ENCODE measurements around the gene RBFOX2. TPM values are rescaled to one million over a fixed set of nuclear protein-coding genes. Genes with fewer than 3 reads are reported as not detected.
"Not testable (repeated sequence)": the region's sequence is repeated elsewhere in the genome, so short reads cannot be mapped to it uniquely, and the experiment has no call there.

RBFOX2 gene
- total RNA-seq, 1 donor from 2014 or later: 147 TPM

DNA sequence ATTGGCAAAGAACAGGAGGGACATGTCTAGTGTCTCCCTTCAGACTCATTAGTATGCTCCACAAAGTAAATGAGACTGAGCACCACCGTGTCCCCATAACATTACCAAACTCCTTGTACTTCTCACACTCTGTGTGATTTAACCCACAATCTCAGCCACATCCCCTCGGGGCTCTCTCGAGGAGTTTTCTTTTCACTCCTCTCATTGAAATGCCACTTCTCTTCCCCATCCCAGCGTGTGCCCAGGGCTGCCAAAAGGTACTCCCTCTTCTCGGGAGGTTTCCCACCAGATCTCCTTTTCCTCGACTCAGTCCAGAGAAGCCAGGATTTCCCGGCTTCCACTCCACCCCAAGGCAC is 1.1 kb downstream of the RBFOX2 start:
- peak overlapping the region; percentile 95 for H3K27ac Mint-ChIP-seq (ENCODE audit: unreplicated experiment)
- peaks cover 2% of the 10 kb centered on the region for H3K36me3 Mint-ChIP-seq (ENCODE audit: low read depth)
- H3K4me1 Mint-ChIP-seq (ENCODE audit: low read depth): peaks cover 44% of the 10 kb centered on the region
- no peaks in the 10 kb centered on the region for H3K27me3 Mint-ChIP-seq (ENCODE audit: low read depth)
- no peak for DNase-seq (ENCODE audit: low spot score)
- no peaks in the 10 kb centered on the region for H3K9me3 Mint-ChIP-seq (ENCODE audit: low read depth)
- peak overlapping the region; percentile 88 for H3K4me3 Mint-ChIP-seq (ENCODE audit: unreplicated experiment)
- TF ChIP-seq, protein P1, sequence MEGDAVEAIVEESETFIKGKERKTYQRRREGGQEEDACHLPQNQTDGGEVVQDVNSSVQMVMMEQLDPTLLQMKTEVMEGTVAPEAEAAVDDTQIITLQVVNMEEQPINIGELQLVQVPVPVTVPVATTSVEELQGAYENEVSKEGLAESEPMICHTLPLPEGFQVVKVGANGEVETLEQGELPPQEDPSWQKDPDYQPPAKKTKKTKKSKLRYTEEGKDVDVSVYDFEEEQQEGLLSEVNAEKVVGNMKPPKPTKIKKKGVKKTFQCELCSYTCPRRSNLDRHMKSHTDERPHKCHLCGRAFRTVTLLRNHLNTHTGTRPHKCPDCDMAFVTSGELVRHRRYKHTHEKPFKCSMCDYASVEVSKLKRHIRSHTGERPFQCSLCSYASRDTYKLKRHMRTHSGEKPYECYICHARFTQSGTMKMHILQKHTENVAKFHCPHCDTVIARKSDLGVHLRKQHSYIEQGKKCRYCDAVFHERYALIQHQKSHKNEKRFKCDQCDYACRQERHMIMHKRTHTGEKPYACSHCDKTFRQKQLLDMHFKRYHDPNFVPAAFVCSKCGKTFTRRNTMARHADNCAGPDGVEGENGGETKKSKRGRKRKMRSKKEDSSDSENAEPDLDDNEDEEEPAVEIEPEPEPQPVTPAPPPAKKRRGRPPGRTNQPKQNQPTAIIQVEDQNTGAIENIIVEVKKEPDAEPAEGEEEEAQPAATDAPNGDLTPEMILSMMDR (IDR thresholded peaks at IDR 0.05): no peak

DNA sequence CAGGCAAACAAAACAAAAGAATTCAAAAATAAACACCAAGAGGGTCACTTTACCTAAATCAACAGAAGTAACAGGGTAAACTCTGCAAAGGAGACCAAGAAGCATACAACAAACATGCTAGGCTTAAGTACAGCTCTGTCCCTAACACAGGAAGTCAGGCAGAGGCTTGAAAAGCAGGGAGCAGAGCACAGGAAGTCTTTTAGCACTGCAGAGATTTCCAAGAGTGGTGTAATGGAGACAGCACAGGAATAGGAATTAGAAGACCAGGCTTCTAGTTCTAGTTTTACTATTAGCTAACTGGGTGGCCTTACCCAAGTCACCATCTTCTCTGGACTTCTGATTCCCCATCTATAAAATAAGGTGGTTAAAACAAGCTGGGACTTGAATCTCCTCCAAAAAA is 1.9 kb downstream of the RBFOX2 start:
- Mint-ChIP-seq H3K27me3 (ENCODE audit: low read depth) (no peaks in the 10 kb centered on the region), H3K36me3 (ENCODE audit: low read depth) (peaks cover 2% of the 10 kb centered on the region), H3K27ac (ENCODE audit: unreplicated experiment) (peak overlapping the region; percentile 95), H3K4me3 (ENCODE audit: unreplicated experiment) (peak overlapping the region; percentile 88), H3K4me1 (ENCODE audit: low read depth) (peaks cover 52% of the 10 kb centered on the region), H3K9me3 (ENCODE audit: low read depth) (no peaks in the 10 kb centered on the region)
- TF ChIP-seq, protein P1 (IDR thresholded peaks at IDR 0.05): no peak
- no peak for DNase-seq (ENCODE audit: low spot score)

DNA sequence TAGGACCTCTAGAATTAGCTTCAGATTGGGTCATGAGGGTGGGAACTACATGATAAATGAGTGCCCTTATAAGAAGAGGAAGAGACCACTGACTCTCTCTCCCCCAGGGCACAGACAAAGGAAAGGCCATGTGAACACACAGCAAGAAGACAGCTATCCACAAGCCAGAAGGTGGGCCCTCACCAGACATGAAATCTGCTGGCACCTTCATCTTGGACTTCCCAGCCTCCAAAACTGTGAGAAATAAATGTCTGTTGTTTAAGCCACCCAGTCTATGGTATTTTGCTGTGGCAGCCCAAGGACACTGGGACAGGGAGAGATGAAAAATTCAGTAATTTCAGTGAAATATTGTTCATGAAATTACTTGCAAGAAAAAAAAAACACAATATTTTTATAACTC is 5.9 kb downstream of the RBFOX2 start:
- Mint-ChIP-seq H3K36me3 (ENCODE audit: low read depth) (peaks cover 5% of the 10 kb centered on the region), H3K27ac (ENCODE audit: unreplicated experiment) (peak overlapping the region; percentile 64), H3K4me1 (ENCODE audit: low read depth) (peaks cover 63% of the 10 kb centered on the region)

DNA sequence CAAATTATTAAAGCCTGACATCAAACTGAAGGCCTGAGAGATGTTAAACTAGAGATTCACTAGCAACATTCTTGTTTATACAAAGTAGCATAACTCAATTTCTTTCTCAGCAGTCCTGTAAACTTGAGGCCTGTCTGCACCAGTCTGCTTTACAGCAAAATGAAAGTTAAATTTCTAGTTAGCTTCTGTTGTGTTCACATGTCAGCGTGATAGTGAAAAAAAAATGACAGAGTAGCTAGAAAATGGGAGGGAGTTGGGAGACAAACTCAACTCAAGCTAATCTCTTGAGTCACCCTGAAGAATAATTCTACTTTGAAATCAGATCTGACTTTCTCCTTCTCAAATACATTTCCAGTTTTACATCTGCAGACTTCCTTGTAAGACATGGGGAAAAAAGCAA is 6.5 kb downstream of the RBFOX2 start:
- H3K4me3 Mint-ChIP-seq (ENCODE audit: unreplicated experiment): no peak overlapping the region
- no peaks in the 10 kb centered on the region for H3K9me3 Mint-ChIP-seq (ENCODE audit: low read depth)
- peaks cover 5% of the 10 kb centered on the region for H3K36me3 Mint-ChIP-seq (ENCODE audit: low read depth)
- no peak for DNase-seq (ENCODE audit: low spot score)
- H3K4me1 Mint-ChIP-seq (ENCODE audit: low read depth): peaks cover 62% of the 10 kb centered on the region
- H3K27me3 Mint-ChIP-seq (ENCODE audit: low read depth): no peaks in the 10 kb centered on the region
- TF ChIP-seq, protein P1 (IDR thresholded peaks at IDR 0.05): no peak
- peak overlapping the region; percentile 64 for H3K27ac Mint-ChIP-seq (ENCODE audit: unreplicated experiment)

More for the DNA sequence above, 5.9 kb downstream of the RBFOX2 start:
- TF ChIP-seq, protein P1 (IDR thresholded peaks at IDR 0.05): no peak
- Mint-ChIP-seq H3K4me3 (ENCODE audit: unreplicated experiment) (no peak overlapping the region), H3K27me3 (ENCODE audit: low read depth) (no peaks in the 10 kb centered on the region), H3K9me3 (ENCODE audit: low read depth) (no peaks in the 10 kb centered on the region)
- no peak for DNase-seq (ENCODE audit: low spot score)

- TF ChIP-seq, protein P1 (IDR thresholded peaks at IDR 0.05): no peak
- peaks cover 5% of the 10 kb centered on the region for H3K36me3 Mint-ChIP-seq (ENCODE audit: low read depth)
- H3K4me3 Mint-ChIP-seq (ENCODE audit: unreplicated experiment): no peak overlapping the region
- H3K27ac Mint-ChIP-seq (ENCODE audit: unreplicated experiment): peak overlapping the region; percentile 64
- H3K27me3 Mint-ChIP-seq (ENCODE audit: low read depth): no peaks in the 10 kb centered on the region
- no peak for DNase-seq (ENCODE audit: low spot score)
- H3K9me3 Mint-ChIP-seq (ENCODE audit: low read depth): no peaks in the 10 kb centered on the region
- H3K4me1 Mint-ChIP-seq (ENCODE audit: low read depth): peaks cover 62% of the 10 kb centered on the region
Measured at GRCh38 chr22:36021606-36022153, 6.9 kb downstream of the RBFOX2 start.

DNA sequence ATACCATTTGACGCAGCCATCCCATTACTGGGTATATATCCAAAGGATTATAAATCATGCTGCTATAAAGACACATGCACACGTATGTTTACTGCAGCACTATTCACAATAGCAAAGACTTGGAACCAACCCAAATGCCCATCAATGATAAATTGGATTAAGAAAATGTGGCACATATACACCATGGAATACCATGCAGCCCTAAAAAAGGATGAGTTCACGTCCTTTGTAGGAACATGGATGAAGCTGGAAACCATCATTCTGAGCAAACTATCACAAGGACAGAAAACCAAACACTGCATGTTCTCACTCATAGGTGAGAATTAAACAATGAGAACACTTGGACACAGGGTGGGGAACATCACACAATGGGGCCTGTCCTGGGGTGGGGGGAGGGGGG is 7.8 kb downstream of the RBFOX2 start:
- peaks cover 64% of the 10 kb centered on the region for H3K4me1 Mint-ChIP-seq (ENCODE audit: low read depth)
- not testable (repeated sequence) for H3K27ac Mint-ChIP-seq (ENCODE audit: unreplicated experiment); H3K4me3 Mint-ChIP-seq (ENCODE audit: unreplicated experiment); H3K9me3 Mint-ChIP-seq (ENCODE audit: low read depth); DNase-seq (ENCODE audit: low spot score); H3K36me3 Mint-ChIP-seq (ENCODE audit: low read depth); H3K27me3 Mint-ChIP-seq (ENCODE audit: low read depth)

Measured in chondrocyte (in vitro differentiated cells).